DOHH2 (cell line): ENCODE measurements around the gene RPS6KA2.

Source experiments
- CTCF ChIP-seq: fragments of 200-600 bp; sonication (generic); IDR thresholded peaks from one replicate; pipeline ENCODE4 v1.5.1; 2014; ENCODE audit warnings: antibody characterized with exemption, mild to moderate bottlenecking, low read depth, low read length; ENCODE audit not compliant: poor library complexity, severe bottlenecking
- EZH2phosphoT487 ChIP-seq: fragments of 200-600 bp; sonication (generic); IDR thresholded peaks from 2 replicates; pipeline ENCODE4 v1.6.1; 2017; ENCODE audit warnings: borderline replicate concordance, mild to moderate bottlenecking, antibody characterized with exemption, low read length, moderate library complexity, mixed read lengths

GRCh38 chr6:166467436-166468000 lies 159.5 kb downstream of the RPS6KA2 start:
- no peak for TF ChIP-seq CTCF
- TF ChIP-seq EZH2phosphoT487 = no peak
